ENCODE results near the gene PRL.

- TF ChIP-seq, protein P1, sequence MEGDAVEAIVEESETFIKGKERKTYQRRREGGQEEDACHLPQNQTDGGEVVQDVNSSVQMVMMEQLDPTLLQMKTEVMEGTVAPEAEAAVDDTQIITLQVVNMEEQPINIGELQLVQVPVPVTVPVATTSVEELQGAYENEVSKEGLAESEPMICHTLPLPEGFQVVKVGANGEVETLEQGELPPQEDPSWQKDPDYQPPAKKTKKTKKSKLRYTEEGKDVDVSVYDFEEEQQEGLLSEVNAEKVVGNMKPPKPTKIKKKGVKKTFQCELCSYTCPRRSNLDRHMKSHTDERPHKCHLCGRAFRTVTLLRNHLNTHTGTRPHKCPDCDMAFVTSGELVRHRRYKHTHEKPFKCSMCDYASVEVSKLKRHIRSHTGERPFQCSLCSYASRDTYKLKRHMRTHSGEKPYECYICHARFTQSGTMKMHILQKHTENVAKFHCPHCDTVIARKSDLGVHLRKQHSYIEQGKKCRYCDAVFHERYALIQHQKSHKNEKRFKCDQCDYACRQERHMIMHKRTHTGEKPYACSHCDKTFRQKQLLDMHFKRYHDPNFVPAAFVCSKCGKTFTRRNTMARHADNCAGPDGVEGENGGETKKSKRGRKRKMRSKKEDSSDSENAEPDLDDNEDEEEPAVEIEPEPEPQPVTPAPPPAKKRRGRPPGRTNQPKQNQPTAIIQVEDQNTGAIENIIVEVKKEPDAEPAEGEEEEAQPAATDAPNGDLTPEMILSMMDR (IDR thresholded peaks at IDR 0.05; ENCODE audit: insufficient read depth, low read depth, low read length) = no peak
- no peak for TF ChIP-seq EZH2 (IDR thresholded peaks at IDR 0.05; ENCODE audit: insufficient read depth, low read length)
These were observed 47.0 kb upstream of the PRL start for GRCh38 chr6:22343864-22344263.

Data from astrocyte (in vitro differentiated cells and primary cell).